Measurements from ENCODE around the gene MAP4K4. TPM values are rescaled to one million over a fixed set of nuclear protein-coding genes. Genes with fewer than 3 reads are reported as not detected.

Gene MAP4K4
- total RNA-seq, 2 experiments from 2014 or later = 92.8 to 94.0 TPM

DNA sequence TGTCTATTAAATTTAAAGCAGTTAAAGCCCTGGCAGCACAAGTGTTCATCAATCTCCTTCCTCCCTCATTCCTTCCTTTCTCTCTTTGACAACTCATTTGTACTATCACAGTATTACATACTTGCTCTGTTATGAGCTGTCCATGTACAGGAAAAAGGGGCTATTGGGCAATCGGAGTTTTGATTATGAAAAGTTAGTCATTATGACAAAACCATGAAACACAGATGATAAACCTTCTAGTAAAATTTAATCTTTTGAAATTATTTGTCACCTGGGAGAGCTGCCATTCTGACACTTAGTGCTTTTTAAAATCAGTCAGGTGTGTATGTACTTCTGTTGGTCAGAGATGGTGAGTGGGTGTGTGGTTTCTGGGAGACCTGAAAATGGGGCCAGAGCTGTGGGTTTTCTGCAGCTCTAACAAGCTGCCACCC, 39.4 kb downstream of the MAP4K4 start:
- Histone ChIP-seq H3K9me3 (ENCODE audit: control insufficient read depth in 1 of 2, insufficient read depth in 1 of 2, low read length in 2 of 2) (no peaks in the 10 kb centered on the region), H3K27ac (ENCODE audit: low read depth in 1 of 2, low read length in 2 of 2) (no peak overlapping the region), H3K4me1 (ENCODE audit: insufficient read depth, low read length) (peaks cover 49% of the 10 kb centered on the region), H3K36me3 (ENCODE audit: insufficient read depth, low read length) (no peaks in the 10 kb centered on the region), H3K4me3 (ENCODE audit: low read length) (no peak overlapping the region), H3K27me3 (ENCODE audit: control insufficient read depth in 1 of 2, insufficient read depth in 2 of 2, low read length in 2 of 2) (no peaks in the 10 kb centered on the region)
- Mint-ChIP-seq H3K4me1 (ENCODE audit: low read depth) (peaks cover 94% of the 10 kb centered on the region), H3K27ac (peak overlapping the region; percentile 39), H3K36me3 (ENCODE audit: low read depth) (no peaks in the 10 kb centered on the region), H3K27me3 (no peaks in the 10 kb centered on the region), H3K9me3 (no peaks in the 10 kb centered on the region), H3K4me3 (peak overlapping the region; percentile 0)
- ChIA-PET POLR2A (interaction anchor here (1.4 to 1.7 kb wide), 2 partner anchors 8 to 30 kb away, joined by 3 to 5 read pairs; no protein-coding TSS in a partner anchor), CTCF (no interaction called here)
- DNase-seq (peak in 2 of 14 experiments; percentile 49 to 57), ATAC-seq (ENCODE audit: poor library complexity) (peak; percentile 19)
- intact Hi-C loops (cut with DNase I, micrococcal nuclease) = loop anchor here in 1 of 2 experiments (5.0 kb wide), 1 partner anchor 40 kb away; the partner anchor contains the start of gene MAP4K4
- TF ChIP-seq, protein P1, sequence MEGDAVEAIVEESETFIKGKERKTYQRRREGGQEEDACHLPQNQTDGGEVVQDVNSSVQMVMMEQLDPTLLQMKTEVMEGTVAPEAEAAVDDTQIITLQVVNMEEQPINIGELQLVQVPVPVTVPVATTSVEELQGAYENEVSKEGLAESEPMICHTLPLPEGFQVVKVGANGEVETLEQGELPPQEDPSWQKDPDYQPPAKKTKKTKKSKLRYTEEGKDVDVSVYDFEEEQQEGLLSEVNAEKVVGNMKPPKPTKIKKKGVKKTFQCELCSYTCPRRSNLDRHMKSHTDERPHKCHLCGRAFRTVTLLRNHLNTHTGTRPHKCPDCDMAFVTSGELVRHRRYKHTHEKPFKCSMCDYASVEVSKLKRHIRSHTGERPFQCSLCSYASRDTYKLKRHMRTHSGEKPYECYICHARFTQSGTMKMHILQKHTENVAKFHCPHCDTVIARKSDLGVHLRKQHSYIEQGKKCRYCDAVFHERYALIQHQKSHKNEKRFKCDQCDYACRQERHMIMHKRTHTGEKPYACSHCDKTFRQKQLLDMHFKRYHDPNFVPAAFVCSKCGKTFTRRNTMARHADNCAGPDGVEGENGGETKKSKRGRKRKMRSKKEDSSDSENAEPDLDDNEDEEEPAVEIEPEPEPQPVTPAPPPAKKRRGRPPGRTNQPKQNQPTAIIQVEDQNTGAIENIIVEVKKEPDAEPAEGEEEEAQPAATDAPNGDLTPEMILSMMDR (IDR thresholded peaks at IDR 0.05) = no peak

DNA sequence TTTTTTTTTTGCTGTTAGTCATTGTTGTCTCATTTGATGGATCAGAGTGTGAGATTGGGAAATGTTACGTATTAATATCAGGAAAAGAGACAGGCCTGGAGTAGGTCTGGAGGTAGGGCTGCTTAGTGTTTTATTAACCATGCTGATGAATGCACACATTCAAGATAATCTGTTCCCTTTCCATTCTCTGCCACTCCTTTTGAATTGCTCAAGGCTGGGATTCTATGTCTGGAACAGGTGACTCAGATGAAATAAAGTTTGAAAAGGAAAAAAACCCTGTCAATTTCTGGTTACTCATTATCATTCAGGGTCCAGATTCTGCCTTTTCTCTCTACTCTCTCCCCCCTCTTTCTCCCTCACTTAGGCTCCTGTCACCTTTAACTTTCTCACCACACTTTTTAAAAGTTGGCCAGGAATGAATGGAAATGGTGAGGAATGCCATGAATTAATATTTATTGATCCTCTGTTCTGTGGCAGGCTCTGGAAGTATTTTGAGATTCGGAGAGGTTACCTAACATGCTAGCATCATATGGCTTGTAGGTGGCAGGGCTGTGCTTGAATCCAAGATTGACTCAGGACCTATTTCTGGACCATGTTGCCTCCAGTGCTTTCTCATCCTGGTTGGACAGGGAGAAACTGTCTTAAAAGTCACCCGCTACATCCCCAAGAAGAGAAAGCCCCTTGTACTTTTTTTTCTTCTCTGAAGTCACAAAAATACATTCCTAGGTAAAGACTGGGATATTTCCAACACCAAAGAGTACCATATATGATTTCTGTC, 40.2 kb downstream of the MAP4K4 start:
- Mint-ChIP-seq H3K9me3 (no peaks in the 10 kb centered on the region), H3K4me1 (ENCODE audit: low read depth) (peaks cover 94% of the 10 kb centered on the region), H3K4me3 (no peak overlapping the region), H3K36me3 (ENCODE audit: low read depth) (no peaks in the 10 kb centered on the region), H3K27me3 (no peaks in the 10 kb centered on the region), H3K27ac (peak overlapping the region; percentile 53)
- CTCF ChIA-PET = no interaction called here
- no peak for ATAC-seq (ENCODE audit: poor library complexity)
- H3K36me3 ChIP-seq (ENCODE audit: insufficient read depth, low read length) = no peaks in the 10 kb centered on the region
- peaks cover 50% of the 10 kb centered on the region for H3K4me1 ChIP-seq (ENCODE audit: insufficient read depth, low read length)
- TF ChIP-seq, protein P1 (IDR thresholded peaks at IDR 0.05) = no peak
- H3K9me3 ChIP-seq (ENCODE audit: control insufficient read depth in 1 of 2, insufficient read depth in 1 of 2, low read length in 2 of 2) = no peaks in the 10 kb centered on the region
- no peaks in the 10 kb centered on the region for H3K27me3 ChIP-seq (ENCODE audit: control insufficient read depth in 1 of 2, insufficient read depth in 2 of 2, low read length in 2 of 2)
- no peak overlapping the region for H3K4me3 ChIP-seq (ENCODE audit: low read length)
- H3K27ac ChIP-seq (ENCODE audit: low read depth in 1 of 2, low read length in 2 of 2) = no peak overlapping the region
- intact Hi-C loops (cut with DNase I, micrococcal nuclease) = loop anchor here in 1 of 2 experiments (5.0 kb wide), 1 partner anchor 40 kb away; the partner anchor contains the start of gene MAP4K4
- POLR2A ChIA-PET = interaction anchor here (1.7 kb wide), 1 partner anchor 8 kb away, joined by 5 read pairs; no protein-coding TSS in a partner anchor
- DNase-seq = no peak

DNA sequence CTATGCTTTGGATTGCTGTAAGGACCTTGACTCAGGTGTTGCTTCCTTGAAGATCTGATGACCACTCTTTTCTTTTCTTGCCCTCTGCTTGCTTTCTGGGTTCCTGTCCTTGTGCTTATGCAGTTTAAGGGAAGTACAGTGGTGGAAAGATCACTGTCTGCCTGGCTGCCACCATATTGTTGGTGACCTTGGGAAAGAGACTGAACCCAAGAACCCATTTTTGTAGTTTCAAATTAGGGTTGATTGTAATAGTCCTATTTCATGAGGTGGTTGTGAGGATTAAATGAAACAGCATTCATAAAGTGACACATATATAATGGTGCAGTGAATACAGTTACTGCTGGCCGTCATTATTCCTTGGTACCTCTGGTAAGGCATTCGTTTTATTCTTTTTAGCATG, 41.1 kb downstream of the MAP4K4 start:
- Histone ChIP-seq H3K9me3 (ENCODE audit: control insufficient read depth in 1 of 2, insufficient read depth in 1 of 2, low read length in 2 of 2) (no peaks in the 10 kb centered on the region), H3K27ac (ENCODE audit: low read depth in 1 of 2, low read length in 2 of 2) (no peak overlapping the region), H3K27me3 (ENCODE audit: control insufficient read depth in 1 of 2, insufficient read depth in 2 of 2, low read length in 2 of 2) (no peaks in the 10 kb centered on the region), H3K4me3 (ENCODE audit: low read length) (no peak overlapping the region), H3K4me1 (ENCODE audit: insufficient read depth, low read length) (peaks cover 49% of the 10 kb centered on the region), H3K36me3 (ENCODE audit: insufficient read depth, low read length) (no peaks in the 10 kb centered on the region)
- H3K4me3 Mint-ChIP-seq = peak overlapping the region; percentile 14
- H3K27me3 Mint-ChIP-seq = no peaks in the 10 kb centered on the region
- no peak for ATAC-seq (ENCODE audit: poor library complexity)
- H3K36me3 Mint-ChIP-seq (ENCODE audit: low read depth) = no peaks in the 10 kb centered on the region
- no peak for DNase-seq
- TF ChIP-seq, protein P1 (IDR thresholded peaks at IDR 0.05) = no peak
- CTCF ChIA-PET = no interaction called here
- H3K27ac Mint-ChIP-seq = peak overlapping the region; percentile 53
- intact Hi-C loops (cut with DNase I, micrococcal nuclease) = loop anchor here in 1 of 2 experiments (5.0 kb wide), 1 partner anchor 41 kb away; the partner anchor contains the start of gene MAP4K4
- H3K4me1 Mint-ChIP-seq (ENCODE audit: low read depth) = peaks cover 94% of the 10 kb centered on the region
- POLR2A ChIA-PET = no interaction called here
- no peaks in the 10 kb centered on the region for H3K9me3 Mint-ChIP-seq

All from CD4-positive, alpha-beta T cell (primary cell).